ENCODE measurements around the gene CWC27. TPM values are rescaled to one million over a fixed set of nuclear protein-coding genes. Genes with fewer than 3 reads are reported as not detected.

CWC27 gene
- total RNA-seq, 1 experiment from 2014 or later = 32.9 TPM

DNA sequence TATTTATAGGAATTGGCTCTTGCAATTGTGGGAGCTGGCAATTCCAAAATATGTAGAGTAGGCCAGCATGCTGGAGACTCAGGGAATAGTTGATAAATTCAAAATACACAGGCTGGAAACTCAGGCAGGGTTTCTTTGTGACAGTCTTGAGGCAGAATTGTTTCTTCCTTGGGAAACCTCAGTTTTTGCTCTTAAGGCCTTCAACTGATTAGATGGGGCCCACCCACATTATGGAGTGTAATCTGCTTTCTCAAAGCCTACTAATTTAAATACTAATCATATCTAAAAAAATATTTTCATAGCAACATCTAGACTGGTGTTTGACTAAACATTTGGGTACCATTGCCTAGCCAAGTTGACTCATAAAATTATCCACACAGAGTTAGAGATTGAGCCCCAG is 27.6 kb downstream of the CWC27 start:
- BruUV-seq (replicated peaks) = no TSS peak
- Histone ChIP-seq H3K27me3 (replicated peaks; ENCODE audit: control insufficient read depth, insufficient read depth, low read length) (no peaks in the 10 kb centered on the region), H3K4me3 (ENCODE audit: low read depth, low read length) (no peak overlapping the region), H3K9me3 (no peaks in the 10 kb centered on the region), H3K36me3 (ENCODE audit: control insufficient read depth, insufficient read depth, low read length) (no peaks in the 10 kb centered on the region), H3K4me1 (peaks cover 13% of the 10 kb centered on the region)
- no peaks in the 10 kb centered on the region for H3K36me3 Mint-ChIP-seq (ENCODE audit: insufficient read depth, unreplicated experiment)
- DNase-seq = no peak
- TF ChIP-seq, protein P1, sequence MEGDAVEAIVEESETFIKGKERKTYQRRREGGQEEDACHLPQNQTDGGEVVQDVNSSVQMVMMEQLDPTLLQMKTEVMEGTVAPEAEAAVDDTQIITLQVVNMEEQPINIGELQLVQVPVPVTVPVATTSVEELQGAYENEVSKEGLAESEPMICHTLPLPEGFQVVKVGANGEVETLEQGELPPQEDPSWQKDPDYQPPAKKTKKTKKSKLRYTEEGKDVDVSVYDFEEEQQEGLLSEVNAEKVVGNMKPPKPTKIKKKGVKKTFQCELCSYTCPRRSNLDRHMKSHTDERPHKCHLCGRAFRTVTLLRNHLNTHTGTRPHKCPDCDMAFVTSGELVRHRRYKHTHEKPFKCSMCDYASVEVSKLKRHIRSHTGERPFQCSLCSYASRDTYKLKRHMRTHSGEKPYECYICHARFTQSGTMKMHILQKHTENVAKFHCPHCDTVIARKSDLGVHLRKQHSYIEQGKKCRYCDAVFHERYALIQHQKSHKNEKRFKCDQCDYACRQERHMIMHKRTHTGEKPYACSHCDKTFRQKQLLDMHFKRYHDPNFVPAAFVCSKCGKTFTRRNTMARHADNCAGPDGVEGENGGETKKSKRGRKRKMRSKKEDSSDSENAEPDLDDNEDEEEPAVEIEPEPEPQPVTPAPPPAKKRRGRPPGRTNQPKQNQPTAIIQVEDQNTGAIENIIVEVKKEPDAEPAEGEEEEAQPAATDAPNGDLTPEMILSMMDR (IDR thresholded peaks at IDR 0.05; ENCODE audit: insufficient read depth in 1 of 2, low read depth in 1 of 2, low read length in 1 of 2, severe bottlenecking in 1 of 2, unreplicated experiment in 1 of 2) = no peak
- no peak overlapping the region for H3K27ac Mint-ChIP-seq (ENCODE audit: unreplicated experiment)
- H3K9me3 Mint-ChIP-seq (ENCODE audit: unreplicated experiment) = no peaks in the 10 kb centered on the region
- CTCF ChIA-PET = interaction anchor here (0.6 kb wide), 1 partner anchor 151 kb away, joined by 4 read pairs; no protein-coding TSS in a partner anchor
- POLR2A ChIA-PET = no interaction called here
- no peaks in the 10 kb centered on the region for H3K27me3 Mint-ChIP-seq (ENCODE audit: insufficient read depth, unreplicated experiment)
- H3K4me3 Mint-ChIP-seq (ENCODE audit: unreplicated experiment) = no peak overlapping the region
- no peaks in the 10 kb centered on the region for H3K4me1 Mint-ChIP-seq (ENCODE audit: low read depth, unreplicated experiment)
- intact Hi-C loops (cut with micrococcal nuclease; ENCODE audit: unreplicated experiment) = no loop called here

DNA sequence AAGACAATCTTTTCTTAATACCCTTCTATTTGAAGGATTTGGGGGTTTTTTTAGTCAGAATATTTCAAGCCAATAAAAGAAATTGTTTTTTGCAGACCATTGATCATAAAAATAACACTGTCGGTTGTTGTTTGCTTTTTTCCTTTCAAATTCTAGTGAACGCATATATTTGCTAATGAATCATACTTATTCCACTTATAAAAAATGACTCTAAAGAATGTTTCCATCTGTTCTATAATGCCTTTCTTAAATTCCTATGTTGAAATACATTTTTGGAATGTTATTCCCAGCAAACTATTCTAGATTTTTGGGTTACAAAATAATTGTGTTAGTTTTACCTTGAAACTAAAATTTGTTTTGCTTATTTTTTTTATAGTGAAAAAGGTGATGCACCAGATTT is 32.2 kb downstream of the CWC27 start:
- H3K4me3 Mint-ChIP-seq (ENCODE audit: unreplicated experiment) = no peak overlapping the region
- Histone ChIP-seq H3K9me3 (no peaks in the 10 kb centered on the region), H3K4me3 (ENCODE audit: low read depth, low read length) (no peak overlapping the region), H3K27me3 (replicated peaks; ENCODE audit: control insufficient read depth, insufficient read depth, low read length) (no peaks in the 10 kb centered on the region), H3K4me1 (no peaks in the 10 kb centered on the region), H3K36me3 (ENCODE audit: control insufficient read depth, insufficient read depth, low read length) (no peaks in the 10 kb centered on the region)
- H3K27me3 Mint-ChIP-seq (ENCODE audit: insufficient read depth, unreplicated experiment) = no peaks in the 10 kb centered on the region
- TF ChIP-seq, protein P1 (IDR thresholded peaks at IDR 0.05; ENCODE audit: insufficient read depth in 1 of 2, low read depth in 1 of 2, low read length in 1 of 2, severe bottlenecking in 1 of 2, unreplicated experiment in 1 of 2) = no peak
- DNase-seq = no peak
- no peaks in the 10 kb centered on the region for H3K36me3 Mint-ChIP-seq (ENCODE audit: insufficient read depth, unreplicated experiment)
- intact Hi-C loops (cut with micrococcal nuclease; ENCODE audit: unreplicated experiment) = no loop called here
- no TSS peak for BruUV-seq (replicated peaks)
- no peaks in the 10 kb centered on the region for H3K4me1 Mint-ChIP-seq (ENCODE audit: low read depth, unreplicated experiment)
- no peak overlapping the region for H3K27ac Mint-ChIP-seq (ENCODE audit: unreplicated experiment)
- POLR2A ChIA-PET = no interaction called here
- CTCF ChIA-PET = no interaction called here
- H3K9me3 Mint-ChIP-seq (ENCODE audit: unreplicated experiment) = no peaks in the 10 kb centered on the region

DNA sequence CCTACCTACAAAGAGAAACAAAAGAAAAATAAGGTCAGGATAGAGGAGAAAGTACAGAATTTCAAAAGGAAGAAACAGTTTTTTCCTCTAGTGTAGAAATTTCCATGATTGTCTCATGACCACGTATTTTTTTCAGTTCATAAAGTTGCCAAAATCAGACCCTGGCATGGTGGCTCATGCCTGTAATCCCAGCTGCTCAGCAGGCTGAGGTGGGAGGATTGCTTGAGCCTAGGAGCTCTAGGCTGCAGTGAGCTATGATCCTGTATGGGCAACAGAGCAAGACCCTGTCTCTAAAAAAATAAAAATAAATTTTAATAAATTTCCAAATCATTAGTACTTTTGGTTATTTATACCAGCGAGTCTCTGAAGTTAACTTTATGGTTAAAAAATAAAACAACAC is 37.8 kb downstream of the CWC27 start:
- Mint-ChIP-seq H3K27me3 (ENCODE audit: insufficient read depth, unreplicated experiment) (no peaks in the 10 kb centered on the region), H3K4me1 (ENCODE audit: low read depth, unreplicated experiment) (no peaks in the 10 kb centered on the region), H3K9me3 (ENCODE audit: unreplicated experiment) (no peaks in the 10 kb centered on the region), H3K27ac (ENCODE audit: unreplicated experiment) (no peak overlapping the region), H3K4me3 (ENCODE audit: unreplicated experiment) (no peak overlapping the region), H3K36me3 (ENCODE audit: insufficient read depth, unreplicated experiment) (no peaks in the 10 kb centered on the region)
- H3K9me3 ChIP-seq = no peaks in the 10 kb centered on the region
- TF ChIP-seq, protein P1 (IDR thresholded peaks at IDR 0.05; ENCODE audit: insufficient read depth in 1 of 2, low read depth in 1 of 2, low read length in 1 of 2, severe bottlenecking in 1 of 2, unreplicated experiment in 1 of 2) = no peak
- H3K4me3 ChIP-seq (ENCODE audit: low read depth, low read length) = no peak overlapping the region
- no peak for DNase-seq
- intact Hi-C loops (cut with micrococcal nuclease; ENCODE audit: unreplicated experiment) = no loop called here
- H3K27me3 ChIP-seq (replicated peaks; ENCODE audit: control insufficient read depth, insufficient read depth, low read length) = no peaks in the 10 kb centered on the region
- no peaks in the 10 kb centered on the region for H3K4me1 ChIP-seq
- ChIA-PET CTCF (no interaction called here), POLR2A (no interaction called here)
- H3K36me3 ChIP-seq (ENCODE audit: control insufficient read depth, insufficient read depth, low read length) = no peaks in the 10 kb centered on the region
- BruUV-seq (replicated peaks) = no TSS peak
